GM12865 (cell line): Measurements from ENCODE around the gene LSM2.
"Not testable (repeated sequence)": the region's sequence is repeated elsewhere in the genome, so short reads cannot be mapped to it uniquely, and the experiment has no call there.

Source experiments
- DNase-seq: peaks from one replicate; pipeline ENCODE4 v3.0.0; 2010; ENCODE audit warnings: low read depth
- H3K4me3 ChIP-seq: 2 replicates; pipeline ENCODE4 v1.5.1; 2011; ENCODE audit warnings: mild to moderate bottlenecking, low read depth, low read length, control low read depth
- CTCF ChIP-seq: IDR thresholded peaks from 2 replicates; pipeline ENCODE4 v1.5.1; 2011; ENCODE audit warnings: low read length, control low read depth, low read depth, inconsistent platforms; ENCODE audit not compliant: insufficient read depth; ENCODE audit errors: missing control alignments

The LSM2 gene

GRCh38 chr6:31826793-31827285 is 20.1 kb upstream of the LSM2 start:
- DNase-seq = peak; percentile 84
- peak overlapping the region; percentile 78 for H3K4me3 ChIP-seq
- no peak for TF ChIP-seq CTCF

- no peak for TF ChIP-seq CTCF
- DNase-seq = no peak
- H3K4me3 ChIP-seq = no peak overlapping the region
Observed at GRCh38 chr6:31825553-31825952, 18.8 kb upstream of the LSM2 start.

- H3K4me3 ChIP-seq, DNase-seq: not testable (repeated sequence)
Observed at GRCh38 chr6:31823592-31824196, 16.9 kb upstream of the LSM2 start.

- peak overlapping the region; percentile 91 for H3K4me3 ChIP-seq
- peak; percentile 73 for DNase-seq
- TF ChIP-seq CTCF = no peak
Observed at GRCh38 chr6:31822036-31822821, 15.5 kb upstream of the LSM2 start.

- peak; percentile 69 for DNase-seq
- no peak for TF ChIP-seq CTCF
- peak overlapping the region; percentile 91 for H3K4me3 ChIP-seq
Observed at GRCh38 chr6:31821301-31822035, 14.7 kb upstream of the LSM2 start.

GRCh38 chr6:31820399-31820798 is 13.6 kb upstream of the LSM2 start:
- DNase-seq, H3K4me3 ChIP-seq: not testable (repeated sequence)

- DNase-seq = no peak
- H3K4me3 ChIP-seq = no peak overlapping the region
- TF ChIP-seq CTCF = no peak
Observed at GRCh38 chr6:31819871-31820299, 13.1 kb upstream of the LSM2 start.

- not testable (repeated sequence) for DNase-seq
- H3K4me3 ChIP-seq = peak overlapping the region; percentile 11; the same call in 1 of the 2 replicates
Observed at GRCh38 chr6:31817929-31818511, 11.3 kb upstream of the LSM2 start.

GRCh38 chr6:31817133-31817928 is 10.6 kb upstream of the LSM2 start:
- H3K4me3 ChIP-seq = peak overlapping the region; percentile 11
- not testable (repeated sequence) for DNase-seq
